Right hindlimb (tissue), 1 donor: ENCODE measurements around the gene TSTD1.
A peak's percentile ranks its signal among the peaks of the same experiment; 100 is the strongest.
"Not testable (repeated sequence)": the region's sequence is repeated elsewhere in the genome, so short reads cannot be mapped to it uniquely, and the experiment has no call there.

Experiments
- DNase-seq: peaks from one replicate; pipeline ENCODE4 v3.0.0-alpha.2; 2018

The TSTD1 gene

DNA sequence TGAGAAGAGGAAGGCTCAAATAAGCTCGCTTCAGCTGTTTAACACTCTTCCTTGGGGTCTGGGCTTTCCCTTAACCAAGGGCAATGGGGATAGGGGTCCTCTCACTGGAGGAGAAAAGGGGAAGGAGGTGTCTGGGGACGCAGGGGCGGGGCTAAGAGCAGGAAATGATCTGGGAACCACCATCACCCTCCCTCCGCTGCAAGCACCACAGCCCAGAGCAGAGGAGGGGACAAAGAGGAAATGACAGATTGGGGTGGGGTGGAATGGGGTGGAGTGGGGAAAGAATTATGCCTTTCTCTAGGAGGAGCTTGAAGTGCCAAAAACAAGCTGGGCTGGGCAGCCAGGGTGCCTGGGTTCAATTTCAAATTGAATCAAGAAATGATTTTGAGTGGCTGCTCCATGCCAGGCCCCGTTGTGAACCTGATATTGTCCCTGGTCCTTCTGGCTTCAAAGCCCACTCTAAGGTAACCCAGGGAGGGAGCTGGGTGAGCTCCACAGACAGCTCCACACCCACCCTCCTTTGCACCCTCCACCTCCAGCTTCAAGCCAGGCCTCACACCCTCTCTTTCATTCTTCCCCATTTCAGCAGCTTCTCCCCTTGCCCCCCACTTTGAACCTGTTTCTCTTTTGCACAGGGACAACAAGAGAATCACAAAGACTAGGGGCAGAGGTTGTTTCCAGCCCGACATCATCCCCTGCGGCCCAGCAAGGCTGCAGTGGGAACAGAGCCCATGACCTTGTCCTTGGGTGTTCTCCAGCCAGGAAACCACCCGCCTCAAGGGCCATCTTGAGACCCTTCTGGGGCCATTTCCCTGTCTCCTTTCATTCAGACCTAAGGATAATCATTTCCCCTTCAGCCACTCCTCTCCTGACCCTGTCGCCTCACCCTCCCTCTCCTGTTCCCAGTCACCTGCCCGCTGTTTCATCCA lies 29.8 kb upstream of the TSTD1 start:
- DNase-seq: peak; percentile 34

GRCh38 chr1:161066694-161067093 lies 27.9 kb upstream of the TSTD1 start:
- DNase-seq: no peak

DNA sequence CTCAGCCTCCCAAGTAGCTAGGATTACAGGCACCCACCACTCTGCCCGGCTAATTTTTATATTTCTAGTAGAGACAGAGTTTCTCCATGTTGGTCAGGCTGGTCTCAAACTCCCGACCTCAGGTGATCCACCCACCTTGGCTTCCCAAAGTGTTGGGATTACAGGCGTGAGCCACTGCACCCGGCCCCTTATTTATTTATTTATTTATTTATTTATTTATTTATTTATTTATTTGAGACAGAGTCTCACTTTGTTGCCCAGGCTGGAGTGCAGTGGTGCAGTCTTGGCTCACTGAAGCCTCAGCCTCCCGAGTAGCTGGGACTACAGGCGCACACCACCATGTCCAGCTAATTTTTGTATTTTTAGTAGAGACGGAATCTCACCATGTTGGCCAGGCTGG lies 26.9 kb upstream of the TSTD1 start:
- not testable (repeated sequence) for DNase-seq

GRCh38 chr1:161063936-161064335 lies 25.2 kb upstream of the TSTD1 start:
- DNase-seq: not testable (repeated sequence)

DNA sequence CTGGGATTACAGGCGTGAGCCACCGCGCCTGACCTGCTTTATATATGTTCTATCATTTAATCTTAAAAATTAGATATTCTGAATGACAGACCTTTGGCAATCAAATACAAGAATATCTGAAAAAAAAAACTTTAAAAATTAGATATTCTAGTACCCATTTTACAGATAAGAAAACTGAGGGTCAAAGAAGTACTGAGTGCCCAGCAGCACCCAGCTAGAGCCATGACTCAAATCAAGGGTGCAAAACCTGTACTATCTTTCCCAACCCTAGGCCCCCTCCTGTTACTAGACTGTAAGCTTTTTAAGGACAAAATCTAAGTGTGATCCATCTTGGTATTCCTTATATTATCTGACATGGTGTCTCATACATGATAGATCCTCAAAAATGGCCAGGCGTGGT lies 22.7 kb upstream of the TSTD1 start:
- DNase-seq: no peak

DNA sequence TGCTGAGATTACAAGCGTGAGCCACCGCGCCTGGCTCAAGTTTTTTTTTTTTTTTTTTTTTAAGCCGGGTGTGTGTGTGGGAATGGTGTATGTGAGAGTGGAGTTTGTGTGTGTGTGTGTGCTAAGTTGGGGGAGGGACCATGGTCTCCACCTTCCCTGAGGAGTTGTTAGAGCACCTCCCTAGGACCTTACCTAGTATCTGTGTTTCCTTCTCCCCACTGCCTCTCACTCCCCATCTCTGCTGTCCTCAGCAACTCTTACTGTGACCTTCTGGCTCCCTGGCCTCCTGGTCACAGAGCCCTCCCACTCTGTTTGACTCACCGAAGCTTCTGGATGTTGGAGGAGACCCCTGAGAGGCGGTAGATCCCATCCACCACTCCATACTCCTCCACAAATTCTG lies 20.5 kb upstream of the TSTD1 start:
- DNase-seq: no peak

- no peak for DNase-seq
These were observed 16.0 kb upstream of the TSTD1 start for GRCh38 chr1:161054805-161055204.

GRCh38 chr1:161054232-161054631 lies 15.5 kb upstream of the TSTD1 start:
- DNase-seq: no peak

DNA sequence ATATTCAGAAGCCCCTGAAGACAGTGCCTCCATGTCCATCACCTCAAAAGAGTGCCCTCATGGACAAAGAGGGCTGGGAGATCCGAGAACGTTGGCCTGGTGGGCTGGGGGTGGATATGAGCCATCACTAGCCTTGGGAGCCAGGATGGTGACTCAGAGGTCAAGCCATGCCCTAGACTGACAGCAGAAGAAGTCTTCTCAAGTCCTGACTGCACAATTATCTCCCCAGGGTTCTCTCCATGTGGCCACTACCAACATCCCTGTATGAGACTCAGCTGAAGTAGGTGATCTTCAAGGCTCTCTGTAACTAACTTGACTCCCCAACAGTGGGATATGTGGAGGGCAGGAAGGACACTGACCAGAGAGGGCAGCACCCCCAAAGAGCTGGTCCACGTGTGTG lies 14.1 kb upstream of the TSTD1 start:
- no peak for DNase-seq

- DNase-seq: no peak
These were observed 12.5 kb upstream of the TSTD1 start for GRCh38 chr1:161051219-161051618.

GRCh38 chr1:161048949-161049722 lies 10.4 kb upstream of the TSTD1 start:
- no peak for DNase-seq

- DNase-seq: no peak
These were observed 9.0 kb upstream of the TSTD1 start for GRCh38 chr1:161047436-161048420.

DNA sequence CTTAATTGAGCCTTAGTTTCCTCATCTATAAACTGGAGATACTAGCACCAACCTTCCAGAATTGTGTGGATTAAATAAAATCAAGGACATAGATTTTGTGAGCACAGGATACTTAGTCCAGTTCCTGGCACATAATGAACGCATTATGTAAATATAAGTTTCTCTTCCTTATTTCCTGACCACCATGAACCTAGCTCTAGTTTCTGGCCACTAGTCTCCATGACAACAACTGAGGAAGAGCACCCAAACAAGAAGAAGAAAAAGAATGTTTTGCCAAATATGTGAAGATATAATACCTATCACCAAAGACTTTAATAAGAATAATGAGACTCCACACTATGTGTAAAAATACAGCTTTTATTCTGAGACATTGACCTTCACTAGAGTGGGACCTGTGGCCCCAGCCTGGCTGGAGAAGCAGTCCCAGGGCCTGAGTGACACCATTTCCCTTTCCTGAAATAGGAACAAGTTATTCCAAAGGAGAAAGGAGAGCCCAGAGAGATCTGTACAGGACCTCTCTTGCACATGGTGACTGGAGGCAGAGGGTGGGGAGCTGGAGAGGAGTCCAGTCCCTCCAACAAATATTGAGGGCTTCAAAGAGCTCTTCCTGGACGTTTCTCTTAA lies 8.0 kb upstream of the TSTD1 start:
- DNase-seq: no peak

DNA sequence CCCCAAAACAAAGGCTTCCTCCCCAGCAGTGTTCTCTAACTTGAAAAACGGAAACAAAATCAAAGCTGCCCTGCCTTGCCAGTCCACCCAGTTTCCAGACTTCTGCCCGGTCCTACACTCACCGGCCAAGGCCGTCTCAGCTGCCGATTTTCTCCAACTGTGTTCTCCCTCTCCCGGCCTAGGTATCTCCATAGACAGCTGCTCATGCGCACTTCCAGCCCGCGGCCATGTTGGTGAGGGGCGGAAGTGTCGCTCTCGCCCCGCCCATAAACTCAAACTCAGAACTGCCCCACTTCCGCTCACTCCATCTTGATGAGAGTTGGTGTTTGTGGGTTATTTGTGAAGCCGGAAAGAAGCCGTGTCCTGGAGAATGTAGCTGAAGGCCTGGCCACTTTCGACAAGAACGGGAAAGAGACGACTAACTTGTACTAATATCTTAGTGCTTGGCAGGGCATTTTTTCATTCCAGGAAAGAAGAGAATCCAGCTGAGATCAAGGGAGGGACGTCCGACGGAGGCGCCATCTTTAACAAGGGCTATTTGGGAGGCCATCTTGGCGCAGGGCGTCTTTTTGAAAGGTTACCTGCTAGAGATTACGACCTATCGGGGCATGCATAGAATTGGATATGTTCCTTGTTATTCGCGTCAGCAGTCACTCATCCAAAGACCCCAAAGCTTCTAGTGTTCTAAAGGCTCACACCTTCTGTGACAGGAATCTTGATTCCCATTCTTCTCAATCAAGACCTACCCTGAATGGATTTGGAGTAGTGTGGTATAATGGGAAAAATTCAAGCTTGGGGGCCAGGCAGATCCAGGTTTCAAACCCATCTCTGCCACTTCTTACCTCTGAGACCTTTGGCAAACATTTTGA lies 7.2 kb upstream of the TSTD1 start, which contains the start of gene USF1:
Gene USF1, minus strand, starts transcription at position 242 of the 869 bp plus-strand sequence. CDS start 2,702 bp downstream, outside the sequence.
- peak; percentile 98 for DNase-seq

- peak; percentile 76 for DNase-seq
These were observed 6.4 kb upstream of the TSTD1 start for GRCh38 chr1:161044908-161045735.

DNA sequence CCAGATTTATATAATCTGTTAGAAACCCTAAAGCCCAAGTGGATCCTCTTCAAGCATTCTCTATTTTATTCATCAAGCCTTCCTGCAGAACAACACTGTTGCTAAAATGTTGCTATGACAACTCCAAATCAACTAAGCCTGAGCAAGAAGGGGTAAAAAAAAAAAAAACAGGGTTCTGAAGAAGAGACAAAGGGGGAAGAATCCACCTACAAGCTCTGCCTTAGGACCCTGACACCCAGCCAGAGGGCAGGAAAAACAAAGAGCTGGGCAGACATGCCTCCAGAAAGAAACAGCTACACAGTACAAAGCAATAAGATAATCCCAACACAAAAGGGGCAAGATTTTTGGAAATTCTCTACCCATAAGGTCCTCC lies 5.8 kb upstream of the TSTD1 start:
- DNase-seq: no peak

- no peak for DNase-seq
These were observed 782 bp upstream of the TSTD1 start for GRCh38 chr1:161039546-161039945.

- no peak for DNase-seq
These were observed 386 bp upstream of the TSTD1 start for GRCh38 chr1:161039154-161039545.

DNA sequence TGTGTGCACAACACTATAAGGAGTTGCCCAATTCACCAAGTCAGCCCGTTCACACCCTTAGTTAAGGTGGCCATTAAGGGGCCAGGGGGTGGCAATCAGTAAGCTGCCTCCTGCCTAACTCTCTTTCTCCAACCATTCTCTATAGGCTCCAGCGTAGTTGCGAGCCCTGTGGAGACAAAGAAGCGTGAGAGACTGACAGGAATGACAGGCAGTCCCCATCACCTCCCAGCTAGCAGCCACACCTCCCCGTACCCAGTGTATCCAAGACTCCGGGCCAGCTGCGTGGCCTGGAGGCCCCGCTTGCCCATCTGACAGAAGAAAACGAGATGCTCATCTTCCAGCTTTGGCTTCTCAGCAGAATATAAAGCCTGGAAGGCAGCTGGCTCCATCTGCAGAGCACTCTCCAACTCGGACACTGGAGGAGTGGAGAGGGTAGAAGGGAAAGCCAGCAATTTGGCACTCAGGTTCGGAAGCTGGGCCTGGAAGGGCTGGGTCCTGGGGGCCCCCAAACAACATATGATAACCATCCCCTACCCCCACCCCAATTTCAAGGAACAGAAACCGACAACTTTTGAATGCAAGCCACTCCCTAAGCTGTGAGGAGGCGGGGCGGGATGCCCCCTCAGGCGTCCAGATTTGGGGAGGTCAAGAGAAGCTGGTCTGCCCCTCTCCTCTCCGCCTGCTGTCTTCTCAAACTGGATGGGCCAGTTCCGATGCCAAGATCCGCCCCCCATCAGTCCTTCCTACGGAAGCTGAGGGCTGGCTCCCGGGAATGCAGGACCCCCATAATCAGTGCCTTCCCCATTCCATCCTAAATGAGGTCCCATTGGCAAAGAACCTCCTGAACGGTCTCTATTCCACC lies 872 bp downstream of the TSTD1 start:
- DNase-seq: no peak
